Transverse colon (tissue), 3 donors: ENCODE measurements around the gene SNRPE.

Source experiments
- CTCF ChIP-seq, 5 experiments: fragments of 200-600 bp in 3 of 5; fragments of 450-650 bp in 2 of 5; sonication (generic) in 3 of 5; IDR thresholded peaks; 1 replicate in 2 of 5; 2 replicates in 3 of 5; pipeline ENCODE4 v1.5.1; 2016 to 2017; ENCODE audit warnings: antibody characterized with exemption in 5 of 5, inconsistent platforms in 3 of 5, mild to moderate bottlenecking in 2 of 5, moderate library complexity in 1 of 5
- EP300 ChIP-seq: sonication (generic); formaldehyde crosslinking; IDR thresholded peaks from one replicate; pipeline ENCODE4 v1.6.1; 2017; ENCODE audit warnings: antibody characterized with exemption, low read depth

- TF ChIP-seq CTCF (IDR thresholded peaks at IDR 0.05) (no peak), EP300 (no peak)
Measured at GRCh38 chr1:203880606-203881005, 19.2 kb downstream of the SNRPE start.
